HEK293 (cell line): ENCODE measurements around the gene STAT3.
"Not testable (repeated sequence)": the region's sequence is repeated elsewhere in the genome, so short reads cannot be mapped to it uniquely, and the experiment has no call there.

Experiments used
- CTCF ChIA-PET: fragments of 350-600 bp; formaldehyde crosslinking; extraction: SDS; loops from one replicate; lab custom pipeline; 2021; ENCODE audit warnings: antibody characterized with exemption; lab: Yijun Ruan, JAX
- POLR2A ChIA-PET: fragments of 300-600 bp; formaldehyde crosslinking; extraction: SDS; loops from one replicate; lab custom pipeline; 2020; ENCODE audit warnings: antibody characterized with exemption, inconsistent platforms; lab: Yijun Ruan, JAX
- H3K27ac ChIP-seq: fragments of 200-500 bp; sonication (Bioruptor generic); 2 replicates; pipeline ENCODE4 v1.5.1; 2014; ENCODE audit warnings: low read depth, low read length, control low read depth, inconsistent platforms; ENCODE audit errors: extremely low read depth
- H3K36me3 ChIP-seq, 2 experiments: fragments of 200-500 bp in 1 of 2; sonication (Bioruptor generic) in 1 of 2; 1 replicate in 1 of 2; 2 replicates in 1 of 2; pipeline ENCODE4 v1.5.1; 2014 to 2017; ENCODE audit warnings: inconsistent platforms in 2 of 2, low read length in 2 of 2; ENCODE audit not compliant: control insufficient read depth in 2 of 2, insufficient read depth in 1 of 2
- H3K4me1 ChIP-seq: fragments of 200-500 bp; sonication (Bioruptor generic); 2 replicates; pipeline ENCODE4 v1.5.1; 2014; ENCODE audit warnings: mild to moderate bottlenecking, low read length, inconsistent platforms; ENCODE audit not compliant: control insufficient read depth, insufficient read depth
- H3K4me3 ChIP-seq: 2 replicates; pipeline ENCODE4 v1.5.1; 2011; ENCODE audit warnings: low read depth, mild to moderate bottlenecking, control low read depth, low read length, moderate library complexity
- H3K9me3 ChIP-seq: fragments of 200-500 bp; sonication (Bioruptor generic); 2 replicates; pipeline ENCODE4 v1.5.1; 2014; ENCODE audit warnings: low read depth, low read length, inconsistent platforms; ENCODE audit not compliant: control insufficient read depth, insufficient read depth
- INSM2 ChIP-seq: fragments of 450-650 bp; formaldehyde crosslinking; IDR thresholded peaks from 2 replicates; pipeline ENCODE4 v1.5.1; 2016; ENCODE audit warnings: missing biosample characterization, missing genetic modification characterization
- SALL2 ChIP-seq: fragments of 450-650 bp; formaldehyde crosslinking; IDR thresholded peaks from 2 replicates; pipeline ENCODE4 v1.5.0; 2017; ENCODE audit warnings: missing biosample characterization, mild to moderate bottlenecking, missing genetic modification characterization, borderline replicate concordance
- SP7 ChIP-seq: fragments of 450-650 bp; formaldehyde crosslinking; IDR thresholded peaks from 2 replicates; pipeline ENCODE4 v1.5.1; 2016; ENCODE audit warnings: missing biosample characterization, missing genetic modification characterization
- ZFP3 ChIP-seq: fragments of 450-650 bp; formaldehyde crosslinking; IDR thresholded peaks from 2 replicates; pipeline ENCODE4 v1.5.1; 2016; ENCODE audit warnings: low read depth, missing biosample characterization, missing genetic modification characterization
- ZIC2 ChIP-seq: fragments of 450-650 bp; formaldehyde crosslinking; IDR thresholded peaks from 2 replicates; pipeline ENCODE4 v1.5.1; 2016; ENCODE audit warnings: missing biosample characterization, missing genetic modification characterization
- ZNF146 ChIP-seq: fragments of 450-650 bp; formaldehyde crosslinking; IDR thresholded peaks from 2 replicates; pipeline ENCODE4 v1.5.1; 2016; ENCODE audit warnings: missing biosample characterization, missing genetic modification characterization
- ZNF155 ChIP-seq: fragments of 450-650 bp; formaldehyde crosslinking; IDR thresholded peaks from 2 replicates; pipeline ENCODE4 v1.5.1; 2016; ENCODE audit warnings: missing biosample characterization, missing genetic modification characterization
- ZNF501 ChIP-seq: fragments of 450-650 bp; formaldehyde crosslinking; IDR thresholded peaks from 2 replicates; pipeline ENCODE4 v1.5.1; 2016; ENCODE audit warnings: missing biosample characterization, missing genetic modification characterization
- ZNF513 ChIP-seq: fragments of 450-650 bp; IDR thresholded peaks from 2 replicates; pipeline ENCODE4 v1.5.1; 2018; ENCODE audit warnings: missing biosample characterization, missing genetic modification characterization
- ZNF530 ChIP-seq: fragments of 450-650 bp; formaldehyde crosslinking; IDR thresholded peaks from 2 replicates; pipeline ENCODE4 v1.5.1; 2016; ENCODE audit warnings: low read depth, missing biosample characterization, missing genetic modification characterization
- ZNF558 ChIP-seq: fragments of 450-650 bp; formaldehyde crosslinking; IDR thresholded peaks from 2 replicates; pipeline ENCODE4 v1.5.1; 2016; ENCODE audit warnings: missing biosample characterization, missing genetic modification characterization
- ZNF623 ChIP-seq: fragments of 450-650 bp; formaldehyde crosslinking; IDR thresholded peaks from 2 replicates; pipeline ENCODE4 v1.5.1; 2016; ENCODE audit warnings: missing biosample characterization, missing genetic modification characterization
- ZNF654 ChIP-seq: fragments of 450-650 bp; formaldehyde crosslinking; IDR thresholded peaks from 2 replicates; pipeline ENCODE4 v1.5.1; 2016; ENCODE audit warnings: low read depth, missing biosample characterization, missing genetic modification characterization
- ZNF664 ChIP-seq: fragments of 450-650 bp; formaldehyde crosslinking; IDR thresholded peaks from 2 replicates; pipeline ENCODE4 v1.5.1; 2016; ENCODE audit warnings: missing biosample characterization, missing genetic modification characterization
- ZNF707 ChIP-seq: fragments of 450-650 bp; formaldehyde crosslinking; IDR thresholded peaks from 2 replicates; pipeline ENCODE4 v1.5.1; 2016; ENCODE audit warnings: missing biosample characterization, missing genetic modification characterization
- ZNF768 ChIP-seq: fragments of 450-650 bp; formaldehyde crosslinking; IDR thresholded peaks from 2 replicates; pipeline ENCODE4 v1.5.1; 2018; ENCODE audit warnings: missing biosample characterization, mild to moderate bottlenecking, missing genetic modification characterization
- ZNF792 ChIP-seq: fragments of 450-650 bp; formaldehyde crosslinking; IDR thresholded peaks from 2 replicates; pipeline ENCODE4 v1.5.1; 2016; ENCODE audit warnings: missing biosample characterization, missing genetic modification characterization
- ZNF837 ChIP-seq: fragments of 450-650 bp; formaldehyde crosslinking; IDR thresholded peaks from 2 replicates; pipeline ENCODE4 v1.5.1; 2016; ENCODE audit warnings: missing biosample characterization, missing genetic modification characterization
- TF ChIP-seq, protein P1 (sequence below): fragments of 450-650 bp; formaldehyde crosslinking; IDR thresholded peaks from 2 replicates; pipeline ENCODE4 v1.5.1; 2016; ENCODE audit warnings: missing biosample characterization, missing genetic modification characterization
- TF ChIP-seq, protein P2 (sequence below): fragments of 450-650 bp; formaldehyde crosslinking; IDR thresholded peaks from 2 replicates; pipeline ENCODE4 v1.5.1; 2016; ENCODE audit warnings: missing biosample characterization, missing genetic modification characterization
- TF ChIP-seq, protein P3 (sequence below): fragments of 450-650 bp; formaldehyde crosslinking; IDR thresholded peaks from 2 replicates; pipeline ENCODE4 v1.5.1; 2017; ENCODE audit warnings: missing biosample characterization, missing genetic modification characterization
- TF ChIP-seq, protein P4 (sequence below): fragments of 450-650 bp; formaldehyde crosslinking; IDR thresholded peaks from 2 replicates; pipeline ENCODE4 v1.5.1; 2016; ENCODE audit warnings: missing biosample characterization, missing genetic modification characterization

The STAT3 gene

DNA sequence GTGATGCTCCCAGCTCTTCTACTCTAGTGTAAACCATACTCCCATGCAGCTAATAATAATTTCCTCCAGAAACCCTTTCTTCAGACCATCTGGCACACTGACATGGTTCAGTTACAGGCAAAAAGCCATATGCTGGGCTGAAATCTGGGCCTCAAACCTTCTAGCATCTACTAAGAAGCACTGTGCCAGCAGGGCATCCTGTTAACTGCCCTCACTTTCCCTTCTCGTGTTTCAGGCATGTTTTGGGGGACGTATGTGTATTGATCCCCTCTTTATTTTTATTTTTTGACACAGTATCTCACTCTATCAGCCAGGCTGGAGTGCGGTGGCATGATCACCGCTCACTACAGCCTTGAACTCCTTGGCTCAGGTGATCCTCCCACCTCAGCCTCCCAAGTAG lies 66.7 kb downstream of the STAT3 start:
- Histone ChIP-seq H3K36me3 (peaks cover 18 to 70% of the 10 kb centered on the region in 2 experiments; a peak in 2 of 3 replicates), H3K27ac (no peak overlapping the region), H3K9me3 (no peaks in the 10 kb centered on the region), H3K4me3 (no peak overlapping the region), H3K4me1 (no peaks in the 10 kb centered on the region)
- ChIA-PET POLR2A (no interaction called here), CTCF (interaction anchor here (0.5 to 22.0 kb wide), 16 partner anchors 9 to 298 kb away, joined by 3 to 378 read pairs (median 8); partner anchors contain the start of genes HCRT and STAT3)
- TF ChIP-seq, protein P1, sequence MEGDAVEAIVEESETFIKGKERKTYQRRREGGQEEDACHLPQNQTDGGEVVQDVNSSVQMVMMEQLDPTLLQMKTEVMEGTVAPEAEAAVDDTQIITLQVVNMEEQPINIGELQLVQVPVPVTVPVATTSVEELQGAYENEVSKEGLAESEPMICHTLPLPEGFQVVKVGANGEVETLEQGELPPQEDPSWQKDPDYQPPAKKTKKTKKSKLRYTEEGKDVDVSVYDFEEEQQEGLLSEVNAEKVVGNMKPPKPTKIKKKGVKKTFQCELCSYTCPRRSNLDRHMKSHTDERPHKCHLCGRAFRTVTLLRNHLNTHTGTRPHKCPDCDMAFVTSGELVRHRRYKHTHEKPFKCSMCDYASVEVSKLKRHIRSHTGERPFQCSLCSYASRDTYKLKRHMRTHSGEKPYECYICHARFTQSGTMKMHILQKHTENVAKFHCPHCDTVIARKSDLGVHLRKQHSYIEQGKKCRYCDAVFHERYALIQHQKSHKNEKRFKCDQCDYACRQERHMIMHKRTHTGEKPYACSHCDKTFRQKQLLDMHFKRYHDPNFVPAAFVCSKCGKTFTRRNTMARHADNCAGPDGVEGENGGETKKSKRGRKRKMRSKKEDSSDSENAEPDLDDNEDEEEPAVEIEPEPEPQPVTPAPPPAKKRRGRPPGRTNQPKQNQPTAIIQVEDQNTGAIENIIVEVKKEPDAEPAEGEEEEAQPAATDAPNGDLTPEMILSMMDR (tag by site-specific recombination): no peak
- TF ChIP-seq ZNF654 (tag by site-specific recombination): no peak
- no peak for TF ChIP-seq ZNF768 (tag by site-specific recombination)
- no peak for TF ChIP-seq ZNF146 (tag by site-specific recombination)
- no peak for TF ChIP-seq ZNF707 (tag by site-specific recombination)
- TF ChIP-seq ZNF155 (tag by site-specific recombination): no peak
- TF ChIP-seq, protein P2, sequence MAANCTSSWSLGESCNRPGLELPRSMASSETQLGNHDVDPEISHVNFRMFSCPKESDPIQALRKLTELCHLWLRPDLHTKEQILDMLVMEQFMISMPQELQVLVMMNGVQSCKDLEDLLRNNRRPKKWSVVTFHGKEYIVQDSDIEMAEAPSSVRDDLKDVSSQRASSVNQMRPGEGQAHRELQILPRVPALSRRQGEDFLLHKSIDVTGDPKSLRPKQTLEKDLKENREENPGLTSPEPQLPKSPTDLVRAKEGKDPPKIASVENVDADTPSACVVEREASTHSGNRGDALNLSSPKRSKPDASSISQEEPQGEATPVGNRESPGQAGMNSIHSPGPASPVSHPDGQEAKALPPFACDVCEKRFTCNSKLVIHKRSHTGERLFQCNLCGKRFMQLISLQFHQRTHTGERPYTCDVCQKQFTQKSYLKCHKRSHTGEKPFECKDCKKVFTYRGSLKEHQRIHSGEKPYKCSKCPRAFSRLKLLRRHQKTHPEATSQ (tag by site-specific recombination): no peak
- TF ChIP-seq SALL2 (tag by site-specific recombination): no peak
- no peak for TF ChIP-seq SP7 (tag by site-specific recombination)
- TF ChIP-seq ZNF837: no peak
- TF ChIP-seq ZNF530 (tag by site-specific recombination): no peak
- TF ChIP-seq, protein P3, sequence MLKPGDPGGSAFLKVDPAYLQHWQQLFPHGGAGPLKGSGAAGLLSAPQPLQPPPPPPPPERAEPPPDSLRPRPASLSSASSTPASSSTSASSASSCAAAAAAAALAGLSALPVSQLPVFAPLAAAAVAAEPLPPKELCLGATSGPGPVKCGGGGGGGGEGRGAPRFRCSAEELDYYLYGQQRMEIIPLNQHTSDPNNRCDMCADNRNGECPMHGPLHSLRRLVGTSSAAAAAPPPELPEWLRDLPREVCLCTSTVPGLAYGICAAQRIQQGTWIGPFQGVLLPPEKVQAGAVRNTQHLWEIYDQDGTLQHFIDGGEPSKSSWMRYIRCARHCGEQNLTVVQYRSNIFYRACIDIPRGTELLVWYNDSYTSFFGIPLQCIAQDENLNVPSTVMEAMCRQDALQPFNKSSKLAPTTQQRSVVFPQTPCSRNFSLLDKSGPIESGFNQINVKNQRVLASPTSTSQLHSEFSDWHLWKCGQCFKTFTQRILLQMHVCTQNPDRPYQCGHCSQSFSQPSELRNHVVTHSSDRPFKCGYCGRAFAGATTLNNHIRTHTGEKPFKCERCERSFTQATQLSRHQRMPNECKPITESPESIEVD (tag by site-specific recombination): no peak
- no peak for TF ChIP-seq ZIC2

- POLR2A ChIA-PET: not testable (repeated sequence)
Measured at GRCh38 chr17:42317967-42318366, 70.3 kb downstream of the STAT3 start.

GRCh38 chr17:42317266-42317845 lies 70.9 kb downstream of the STAT3 start:
- no peak overlapping the region for H3K27ac ChIP-seq
- ChIA-PET POLR2A (no interaction called here), CTCF (interaction anchor here (0.6 to 22.0 kb wide), 3 partner anchors 49 to 86 kb away, joined by 3 to 378 read pairs (median 6); no protein-coding TSS in a partner anchor)
- H3K4me1 ChIP-seq: peaks cover 2% of the 10 kb centered on the region; the same call in 1 of the 2 replicates
- peaks cover 21 to 70% of the 10 kb centered on the region in 2 experiments for H3K36me3 ChIP-seq
- no peaks in the 10 kb centered on the region for H3K9me3 ChIP-seq
- no peak overlapping the region for H3K4me3 ChIP-seq
- TF ChIP-seq ZNF513 (tag by site-specific recombination): no peak
- TF ChIP-seq, protein P4, sequence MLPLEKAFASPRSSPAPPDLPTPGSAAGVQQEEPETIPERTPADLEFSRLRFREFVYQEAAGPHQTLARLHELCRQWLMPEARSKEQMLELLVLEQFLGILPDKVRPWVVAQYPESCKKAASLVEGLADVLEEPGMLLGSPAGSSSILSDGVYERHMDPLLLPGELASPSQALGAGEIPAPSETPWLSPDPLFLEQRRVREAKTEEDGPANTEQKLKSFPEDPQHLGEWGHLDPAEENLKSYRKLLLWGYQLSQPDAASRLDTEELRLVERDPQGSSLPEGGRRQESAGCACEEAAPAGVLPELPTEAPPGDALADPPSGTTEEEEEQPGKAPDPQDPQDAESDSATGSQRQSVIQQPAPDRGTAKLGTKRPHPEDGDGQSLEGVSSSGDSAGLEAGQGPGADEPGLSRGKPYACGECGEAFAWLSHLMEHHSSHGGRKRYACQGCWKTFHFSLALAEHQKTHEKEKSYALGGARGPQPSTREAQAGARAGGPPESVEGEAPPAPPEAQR (tag by site-specific recombination): no peak
- TF ChIP-seq ZFP3 (tag by site-specific recombination): no peak
- no peak for TF ChIP-seq ZNF558 (tag by site-specific recombination)
- no peak for TF ChIP-seq ZNF501 (tag by site-specific recombination)
- TF ChIP-seq ZNF664: no peak
- TF ChIP-seq INSM2 (tag by site-specific recombination): no peak
- TF ChIP-seq ZNF623 (tag by site-specific recombination): no peak
- no peak for TF ChIP-seq ZNF792 (tag by site-specific recombination)

More at GRCh38 chr17:42317967-42318366, 70.3 kb downstream of the STAT3 start:
- CTCF ChIA-PET: interaction anchor here (0.6 to 22.0 kb wide), 4 partner anchors 54 to 209 kb away, joined by 3 to 378 read pairs (median 5); no protein-coding TSS in a partner anchor
- not testable (repeated sequence) for H3K9me3 ChIP-seq, H3K4me1 ChIP-seq, H3K27ac ChIP-seq, H3K4me3 ChIP-seq
- H3K36me3 ChIP-seq: peaks cover 21 to 73% of the 10 kb centered on the region in 2 experiments
